ENCODE measurements around the gene CSF2RB.

DNA sequence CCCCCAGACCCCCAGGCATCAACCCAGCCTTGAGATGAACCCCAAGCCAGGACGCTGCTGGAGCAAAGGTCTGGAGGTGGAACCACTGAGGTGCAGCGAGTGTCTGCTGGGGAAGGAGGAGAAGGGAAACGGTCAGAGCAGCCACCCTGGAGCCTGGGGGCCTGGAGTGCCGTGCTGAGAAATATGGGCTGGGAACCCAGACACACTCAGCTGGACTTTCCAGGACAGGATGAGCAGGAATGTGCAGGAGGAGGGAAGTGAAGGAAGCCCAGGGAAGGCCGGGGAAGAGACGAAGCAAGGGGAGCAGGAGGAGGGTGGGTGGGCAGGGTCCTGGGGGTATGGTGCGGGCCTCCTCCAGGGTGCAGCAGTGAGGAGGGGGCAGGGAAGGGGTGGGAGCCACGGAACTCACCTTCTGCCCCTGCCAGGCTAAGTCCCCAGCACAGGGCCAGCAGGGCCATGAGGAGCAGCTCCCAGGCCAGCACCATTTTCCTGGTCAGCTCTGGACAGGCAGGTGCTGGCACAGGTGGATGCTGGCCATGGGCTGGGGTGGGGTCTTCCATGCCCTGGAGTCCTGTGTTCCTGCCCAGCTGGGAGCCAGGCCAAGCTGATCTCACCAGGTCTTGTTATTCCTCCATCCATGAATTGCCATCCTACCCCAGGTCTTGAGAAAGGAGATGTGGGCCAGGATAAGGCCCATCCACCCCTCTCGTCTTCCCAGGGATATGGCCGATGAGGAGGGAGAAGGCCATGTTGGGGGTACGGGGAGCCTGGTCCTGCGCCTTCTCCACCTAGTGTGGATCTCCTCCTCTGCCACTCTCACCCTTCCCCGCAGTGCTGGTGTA, 40.0 kb downstream of the CSF2RB start:
- TF ChIP-seq, protein P1, sequence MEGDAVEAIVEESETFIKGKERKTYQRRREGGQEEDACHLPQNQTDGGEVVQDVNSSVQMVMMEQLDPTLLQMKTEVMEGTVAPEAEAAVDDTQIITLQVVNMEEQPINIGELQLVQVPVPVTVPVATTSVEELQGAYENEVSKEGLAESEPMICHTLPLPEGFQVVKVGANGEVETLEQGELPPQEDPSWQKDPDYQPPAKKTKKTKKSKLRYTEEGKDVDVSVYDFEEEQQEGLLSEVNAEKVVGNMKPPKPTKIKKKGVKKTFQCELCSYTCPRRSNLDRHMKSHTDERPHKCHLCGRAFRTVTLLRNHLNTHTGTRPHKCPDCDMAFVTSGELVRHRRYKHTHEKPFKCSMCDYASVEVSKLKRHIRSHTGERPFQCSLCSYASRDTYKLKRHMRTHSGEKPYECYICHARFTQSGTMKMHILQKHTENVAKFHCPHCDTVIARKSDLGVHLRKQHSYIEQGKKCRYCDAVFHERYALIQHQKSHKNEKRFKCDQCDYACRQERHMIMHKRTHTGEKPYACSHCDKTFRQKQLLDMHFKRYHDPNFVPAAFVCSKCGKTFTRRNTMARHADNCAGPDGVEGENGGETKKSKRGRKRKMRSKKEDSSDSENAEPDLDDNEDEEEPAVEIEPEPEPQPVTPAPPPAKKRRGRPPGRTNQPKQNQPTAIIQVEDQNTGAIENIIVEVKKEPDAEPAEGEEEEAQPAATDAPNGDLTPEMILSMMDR (IDR thresholded peaks at IDR 0.05): no peak
- TF ChIP-seq POLR2A (IDR thresholded peaks at IDR 0.05): no peak
